ENCODE measurements around the gene ERC2.

DNA sequence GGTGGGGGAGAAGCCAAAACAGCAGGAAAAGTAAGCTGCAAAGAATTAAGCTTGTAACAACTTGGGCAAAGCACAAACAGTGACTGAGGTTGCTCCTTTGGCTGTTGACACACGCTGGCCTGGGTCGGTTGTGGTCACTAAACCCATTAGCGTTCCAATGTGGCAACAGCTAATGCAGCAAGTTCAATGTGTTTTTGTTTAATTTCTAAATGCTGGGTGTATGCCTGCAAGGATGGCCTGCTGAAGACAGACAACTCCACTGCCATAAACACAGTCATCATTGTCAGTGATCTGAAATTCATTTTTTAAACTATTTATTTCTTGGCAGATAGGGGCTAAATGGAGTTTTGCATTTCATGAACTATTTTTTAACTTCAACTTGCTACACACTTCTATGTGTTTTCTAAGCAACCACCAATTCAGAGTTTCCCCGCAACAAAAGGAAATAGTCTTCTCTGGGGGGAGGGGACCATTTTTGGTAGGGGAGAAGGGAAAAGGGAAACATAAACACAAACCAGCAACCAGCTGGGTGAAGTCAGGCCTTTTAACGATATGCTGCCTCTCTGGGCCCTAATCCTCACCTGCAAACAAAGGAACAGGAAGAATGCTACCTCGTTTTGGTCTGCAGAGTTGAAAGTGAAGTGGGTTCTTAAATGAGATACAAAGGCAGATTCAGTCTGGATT is 946.4 kb downstream of the ERC2 start:
- TF ChIP-seq, protein P1, sequence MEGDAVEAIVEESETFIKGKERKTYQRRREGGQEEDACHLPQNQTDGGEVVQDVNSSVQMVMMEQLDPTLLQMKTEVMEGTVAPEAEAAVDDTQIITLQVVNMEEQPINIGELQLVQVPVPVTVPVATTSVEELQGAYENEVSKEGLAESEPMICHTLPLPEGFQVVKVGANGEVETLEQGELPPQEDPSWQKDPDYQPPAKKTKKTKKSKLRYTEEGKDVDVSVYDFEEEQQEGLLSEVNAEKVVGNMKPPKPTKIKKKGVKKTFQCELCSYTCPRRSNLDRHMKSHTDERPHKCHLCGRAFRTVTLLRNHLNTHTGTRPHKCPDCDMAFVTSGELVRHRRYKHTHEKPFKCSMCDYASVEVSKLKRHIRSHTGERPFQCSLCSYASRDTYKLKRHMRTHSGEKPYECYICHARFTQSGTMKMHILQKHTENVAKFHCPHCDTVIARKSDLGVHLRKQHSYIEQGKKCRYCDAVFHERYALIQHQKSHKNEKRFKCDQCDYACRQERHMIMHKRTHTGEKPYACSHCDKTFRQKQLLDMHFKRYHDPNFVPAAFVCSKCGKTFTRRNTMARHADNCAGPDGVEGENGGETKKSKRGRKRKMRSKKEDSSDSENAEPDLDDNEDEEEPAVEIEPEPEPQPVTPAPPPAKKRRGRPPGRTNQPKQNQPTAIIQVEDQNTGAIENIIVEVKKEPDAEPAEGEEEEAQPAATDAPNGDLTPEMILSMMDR (IDR thresholded peaks at IDR 0.05; ENCODE audit: extremely low read depth in 1 of 2, insufficient read depth in 1 of 2, low read depth in 1 of 2, low read length in 2 of 2): no peak
- TF ChIP-seq POLR2AphosphoS5 (IDR thresholded peaks at IDR 0.05; ENCODE audit: insufficient read depth, low read depth, low read length) (no peak), POLR2A (IDR thresholded peaks at IDR 0.05; ENCODE audit: low read depth, low read length) (no peak), MYC (IDR thresholded peaks at IDR 0.05; ENCODE audit: low read depth, low read length) (no peak), GATA2 (IDR thresholded peaks at IDR 0.05; ENCODE audit: insufficient read depth, insufficient read length, low read depth, low read length) (no peak), JUN (IDR thresholded peaks at IDR 0.05; ENCODE audit: borderline replicate concordance, insufficient read depth, insufficient read length, low read depth) (no peak)
